Cardiac septum (tissue), 1 donor: Measurements from ENCODE around the gene GJA3. TPM values are rescaled to one million over a fixed set of nuclear protein-coding genes. Genes with fewer than 3 reads are reported as not detected.

Source experiments
- DNase-seq: peaks from one replicate; pipeline ENCODE4 v3.0.0-alpha.2; 2020; ENCODE audit warnings: low spot score
- intact Hi-C: fragments of 100-400 bp; cut with DNase I; formaldehyde crosslinking; loops from one replicate; pipeline ENCODE4 v1.14.0; 2022
- long read RNA-seq: library from polyadenylated mRNA; unstranded; transcript quantifications from one replicate; pipeline ENCODE4 v2.0.0, GENCODE V29; 2021
- total RNA-seq: library from RNA; stranded (reverse); fragmentation: NEBNext Ultra II Directional; extraction: Animal tissue kit (Norgen Biotek cat#: 25700); gene quantifications from one replicate; pipeline ENCODE4 v1.2.1, GENCODE V29; 2021
- donor health status: DM: no; HTN: no; CAD: no.

Gene GJA3
- total RNA-seq: 25.9 TPM
- long read RNA-seq, full-length matches to known transcripts: 30 of 80 reads
- long read RNA-seq, partial matches to known transcripts: 0 of 80 reads
- long read RNA-seq, other reads (novel, unspliced or antisense): 50 of 80 reads

GRCh38 chr13:20160306-20161274 lies at the start of gene GJA3:
TSS of gene GJA3 (minus strand) at chr13:20161052. CDS start at chr13:20143288, 17,764 bp downstream.
- no peak for DNase-seq
- intact Hi-C loops: loop anchor here (1.0 to 10.0 kb wide), 5 partner anchors 20 to 176 kb away; no protein-coding TSS in a partner anchor

- no peak for DNase-seq
- intact Hi-C loops: no loop called here
Measured at GRCh38 chr13:20209948-20210347, 49.1 kb upstream of the GJA3 start.

GRCh38 chr13:20206698-20207235 lies 45.9 kb upstream of the GJA3 start:
- intact Hi-C loops: no loop called here

GRCh38 chr13:20206065-20206697 lies 45.3 kb upstream of the GJA3 start:
- DNase-seq: no peak
- intact Hi-C loops: no loop called here

More at GRCh38 chr13:20206698-20207235, 45.9 kb upstream of the GJA3 start:
- no peak for DNase-seq

- intact Hi-C loops: loop anchor here (10.0 kb wide), 1 partner anchor 726 kb away; no protein-coding TSS in a partner anchor
- DNase-seq: no peak
Measured at GRCh38 chr13:20198781-20199180, 37.9 kb upstream of the GJA3 start.

- DNase-seq: no peak
- intact Hi-C loops: loop anchor here (2.0 to 10.0 kb wide), 2 partner anchors 295 to 727 kb away; no protein-coding TSS in a partner anchor
Measured at GRCh38 chr13:20197361-20197834, 36.5 kb upstream of the GJA3 start.

GRCh38 chr13:20195801-20196200 lies 34.9 kb upstream of the GJA3 start:
- intact Hi-C loops: loop anchor here (2.0 to 10.0 kb wide), 2 partner anchors 297 to 729 kb away; no protein-coding TSS in a partner anchor
- DNase-seq: no peak

- intact Hi-C loops: loop anchor here (10.0 kb wide), 1 partner anchor 731 kb away; no protein-coding TSS in a partner anchor
- no peak for DNase-seq
Measured at GRCh38 chr13:20193907-20194631, 33.2 kb upstream of the GJA3 start.

GRCh38 chr13:20193162-20193906 lies 32.5 kb upstream of the GJA3 start:
- no peak for DNase-seq
- intact Hi-C loops: loop anchor here (10.0 kb wide), 1 partner anchor 731 kb away; no protein-coding TSS in a partner anchor

GRCh38 chr13:20192836-20193161 lies 31.9 kb upstream of the GJA3 start, which contains the start of gene GJB2:
TSS of gene GJB2 (minus strand) at chr13:20192938. CDS start at chr13:20189581, 3,357 bp downstream.
- DNase-seq: no peak
- intact Hi-C loops: loop anchor here (10.0 kb wide), 1 partner anchor 732 kb away; no protein-coding TSS in a partner anchor

GRCh38 chr13:20192158-20192835 lies 31.4 kb upstream of the GJA3 start:
- DNase-seq: no peak
- intact Hi-C loops: loop anchor here (10.0 kb wide), 1 partner anchor 733 kb away; no protein-coding TSS in a partner anchor

- intact Hi-C loops: loop anchor here (10.0 kb wide), 1 partner anchor 733 kb away; no protein-coding TSS in a partner anchor
- no peak for DNase-seq
Measured at GRCh38 chr13:20191311-20192157, 30.7 kb upstream of the GJA3 start.

- intact Hi-C loops: loop anchor here (10.0 kb wide), 1 partner anchor 734 kb away; no protein-coding TSS in a partner anchor
Measured at GRCh38 chr13:20190481-20191310, 29.8 kb upstream of the GJA3 start.

GRCh38 chr13:20190076-20190475 lies 29.2 kb upstream of the GJA3 start:
- no peak for DNase-seq
- intact Hi-C loops: loop anchor here (10.0 kb wide), 1 partner anchor 735 kb away; no protein-coding TSS in a partner anchor

More at GRCh38 chr13:20190481-20191310, 29.8 kb upstream of the GJA3 start:
- no peak for DNase-seq
